ENCODE results near the gene RUNX1.

Gene RUNX1

GRCh38 chr21:34900376-34900775, 148.7 kb downstream of the RUNX1 start:
- DNase-seq = no peak

GRCh38 chr21:34899760-34900159, 149.3 kb downstream of the RUNX1 start:
- DNase-seq = no peak

- no peak for DNase-seq
Observed at GRCh38 chr21:34899302-34899701, 149.8 kb downstream of the RUNX1 start.

DNA sequence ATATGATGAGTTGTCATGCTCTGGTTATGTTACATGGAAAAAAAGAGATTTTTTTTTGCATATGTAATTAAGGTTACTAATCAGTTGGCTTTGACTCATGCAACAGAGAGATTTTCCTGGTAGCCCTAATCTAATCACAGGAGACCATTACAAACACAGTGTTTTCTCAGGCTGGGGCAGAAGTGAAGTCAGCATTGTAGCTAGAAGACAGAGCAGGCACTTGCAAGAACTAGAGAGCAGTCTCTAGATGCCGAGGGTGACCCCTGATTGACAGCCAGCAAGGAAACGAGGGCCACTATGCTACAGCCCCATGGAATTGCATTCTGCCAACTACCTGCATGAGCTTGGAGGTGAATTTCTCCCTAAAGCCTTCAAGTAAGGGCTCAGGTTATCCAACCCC, 151.3 kb downstream of the RUNX1 start:
- no peak for DNase-seq

GRCh38 chr21:34894401-34894800, 154.7 kb downstream of the RUNX1 start:
- no peak for DNase-seq

GRCh38 chr21:34892209-34892608, 156.9 kb downstream of the RUNX1 start:
- no peak for DNase-seq

DNA sequence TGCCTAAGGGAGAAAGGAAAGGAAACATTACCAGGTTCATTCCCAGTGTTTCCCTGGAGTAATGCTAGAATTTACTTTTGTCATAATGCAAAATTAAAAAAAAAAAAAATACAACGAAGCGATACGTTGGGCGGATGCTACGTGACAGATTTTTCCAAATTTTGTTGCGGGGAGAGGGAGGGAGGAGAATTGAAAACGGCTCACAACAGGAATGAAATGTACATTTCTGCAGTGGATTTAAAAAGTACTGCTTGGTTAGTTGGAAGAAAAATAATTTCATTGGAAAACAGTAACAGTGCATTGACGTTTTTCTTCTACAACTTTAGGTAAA, 157.5 kb downstream of the RUNX1 start:
- no peak for DNase-seq

GRCh38 chr21:34890724-34891612, 158.1 kb downstream of the RUNX1 start:
- DNase-seq = no peak

DNA sequence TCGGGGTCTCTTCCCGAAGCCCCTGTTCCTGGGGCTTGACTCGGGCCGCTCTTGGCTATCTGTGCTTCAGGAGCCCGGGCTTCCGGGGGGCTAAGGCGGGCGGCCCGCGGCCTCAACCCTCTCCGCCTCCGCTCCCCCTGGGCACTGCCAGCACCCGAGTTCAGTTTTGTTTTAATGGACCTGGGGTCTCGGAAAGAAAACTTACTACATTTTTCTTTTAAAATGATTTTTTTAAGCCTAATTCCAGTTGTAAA, 158.7 kb downstream of the RUNX1 start:
- no peak for DNase-seq

DNA sequence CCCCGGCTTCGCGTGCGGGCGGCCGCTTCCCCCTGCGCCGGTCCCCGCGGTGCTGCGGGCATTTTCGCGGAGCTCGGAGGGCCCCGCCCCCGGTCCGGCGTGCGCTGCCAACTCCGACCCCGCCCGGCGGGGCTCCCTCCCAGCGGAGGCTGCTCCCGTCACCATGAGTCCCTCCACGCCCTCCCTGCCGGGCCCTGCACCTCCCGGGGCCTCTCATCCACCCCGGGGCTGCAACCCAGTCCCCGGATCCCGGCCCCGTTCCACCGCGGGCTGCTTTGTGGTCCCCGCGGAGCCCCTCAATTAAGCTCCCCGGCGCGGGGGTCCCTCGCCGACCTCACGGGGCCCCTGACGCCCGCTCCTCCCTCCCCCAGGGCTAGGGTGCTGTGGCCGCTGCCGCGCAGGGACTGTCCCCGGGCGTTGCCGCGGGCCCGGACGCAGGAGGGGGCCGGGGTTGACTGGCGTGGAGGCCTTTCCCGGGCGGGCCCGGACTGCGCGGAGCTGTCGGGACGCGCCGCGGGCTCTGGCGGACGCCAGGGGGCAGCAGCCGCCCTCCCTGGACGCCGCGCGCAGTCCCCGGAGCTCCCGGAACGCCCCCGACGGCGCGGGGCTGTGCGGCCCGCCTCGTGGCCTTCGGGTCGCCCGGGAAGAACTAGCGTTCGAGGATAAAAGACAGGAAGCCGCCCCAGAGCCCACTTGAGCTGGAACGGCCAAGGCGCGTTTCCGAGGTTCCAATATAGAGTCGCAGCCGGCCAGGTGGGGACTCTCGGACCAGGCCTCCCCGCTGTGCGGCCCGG, 159.2 kb downstream of the RUNX1 start:
- peak in 11 of 51 donors; percentile 16 to 61 (median 24) for DNase-seq

DNA sequence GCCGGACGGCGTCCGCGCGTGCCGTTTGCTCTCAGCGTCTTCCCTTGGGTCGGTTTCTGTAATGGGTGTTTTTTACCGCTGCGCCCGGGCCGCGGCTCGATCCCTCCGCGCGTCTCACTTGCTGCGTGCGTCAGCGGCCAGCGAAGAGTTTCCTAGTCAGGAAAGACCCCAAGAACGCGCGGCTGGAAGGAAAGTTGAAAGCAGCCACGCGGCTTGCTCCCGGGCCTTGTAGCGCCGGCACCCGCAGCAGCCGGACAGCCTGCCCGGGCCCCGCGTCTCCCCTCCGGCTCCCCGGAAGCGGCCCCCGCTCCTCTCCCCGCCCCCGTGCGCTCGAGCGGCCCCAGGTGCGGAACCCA, 159.8 kb downstream of the RUNX1 start:
- DNase-seq = no peak

DNA sequence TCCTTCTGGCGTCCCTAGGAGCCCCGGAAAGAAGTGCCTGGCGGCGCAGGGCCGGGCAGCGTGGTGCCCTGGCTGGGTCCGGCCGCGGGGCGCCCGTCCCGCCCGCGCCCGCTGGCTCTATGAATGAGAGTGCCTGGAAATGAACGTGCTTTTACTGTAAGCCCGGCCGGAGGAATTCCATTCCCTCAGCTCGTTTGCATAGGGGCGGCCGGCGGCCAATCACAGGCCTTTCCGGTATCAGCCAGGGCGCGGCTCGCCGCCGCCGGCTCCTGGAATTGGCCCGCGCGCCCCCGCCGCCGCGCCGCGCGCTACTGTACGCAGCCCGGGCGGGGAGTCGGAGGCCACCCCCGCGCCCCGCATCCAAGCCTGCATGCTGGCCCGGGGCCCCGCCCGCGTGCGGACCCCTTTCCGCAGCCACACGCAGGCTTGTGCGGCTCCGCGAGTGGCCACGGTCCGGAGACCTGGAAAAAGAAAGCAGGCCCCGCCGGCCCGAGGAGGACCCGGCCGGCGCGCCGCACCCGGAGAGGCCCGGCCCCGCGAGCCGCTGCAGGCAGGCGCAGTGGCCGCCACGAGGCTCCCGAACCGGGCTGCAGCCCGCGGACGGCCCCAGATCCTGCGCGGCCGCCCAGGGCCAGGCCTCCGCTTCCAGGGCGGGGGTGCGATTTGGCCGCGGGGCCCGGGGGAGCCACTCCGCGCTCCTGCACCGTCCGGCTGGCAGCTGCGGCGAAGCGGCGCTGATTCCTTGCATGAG, 160.4 kb downstream of the RUNX1 start:
- DNase-seq = peak in 30 of 51 donors; percentile 23 to 67 (median 43)

- peak in 5 of 51 donors; percentile 23 to 77 (median 28) for DNase-seq
Observed at GRCh38 chr21:34887725-34888568, 161.2 kb downstream of the RUNX1 start.

DNA sequence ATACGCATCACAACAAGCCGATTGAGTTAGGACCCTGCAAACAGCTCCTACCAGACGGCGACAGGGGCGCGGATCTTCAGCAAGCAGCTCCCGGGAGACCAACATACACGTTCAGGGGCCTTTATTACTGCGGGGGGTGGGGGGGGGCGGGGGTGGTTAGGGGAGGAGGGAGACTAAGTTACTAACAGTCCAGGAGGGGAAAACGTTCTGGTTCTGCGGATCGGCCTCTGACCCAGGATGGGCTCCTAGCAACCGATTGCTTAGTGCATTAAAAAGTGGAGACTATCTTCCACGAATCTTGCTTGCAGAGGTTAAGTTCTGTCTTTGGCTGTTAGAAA, 162.0 kb downstream of the RUNX1 start:
- DNase-seq = no peak

DNA sequence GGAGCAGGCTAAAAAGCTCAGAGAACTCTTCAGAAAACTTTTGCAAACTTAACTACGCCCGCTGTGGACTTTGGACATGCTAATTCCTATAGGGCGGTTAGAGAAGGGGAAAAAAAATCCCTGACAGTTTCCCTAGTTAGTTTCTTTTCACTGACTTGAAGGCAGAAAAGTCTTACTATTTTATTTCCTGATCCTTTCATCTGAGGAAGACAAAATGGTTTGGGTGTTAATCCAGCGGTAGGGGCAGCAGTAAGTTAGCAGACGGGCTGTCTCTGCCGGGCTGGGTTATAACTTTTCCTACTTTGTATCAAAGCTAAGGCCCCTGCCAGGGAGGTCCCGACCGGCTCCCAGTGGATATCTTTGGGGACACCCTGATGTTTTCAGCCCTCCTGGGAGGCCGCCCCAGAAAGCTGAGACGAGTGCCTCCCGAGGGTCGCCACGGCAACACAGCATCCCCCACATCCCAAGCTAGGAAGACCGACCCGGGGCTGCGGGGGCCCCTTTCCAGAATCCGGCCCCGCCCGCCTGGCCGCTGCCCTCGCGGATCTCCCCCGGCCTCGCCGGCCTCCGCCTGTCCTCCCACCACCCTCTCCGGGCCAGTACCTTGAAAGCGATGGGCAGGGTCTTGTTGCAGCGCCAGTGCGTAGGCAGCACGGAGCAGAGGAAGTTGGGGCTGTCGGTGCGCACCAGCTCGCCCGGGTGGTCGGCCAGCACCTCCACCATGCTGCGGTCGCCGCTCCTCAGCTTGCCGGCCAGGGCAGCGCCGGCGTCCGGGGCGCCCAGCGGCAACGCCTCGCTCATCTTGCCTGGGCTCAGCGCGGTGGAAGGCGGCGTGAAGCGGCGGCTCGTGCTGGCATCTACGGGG, 162.6 kb downstream of the RUNX1 start:
- DNase-seq = no peak

- no peak for DNase-seq
Observed at GRCh38 chr21:34885626-34886239, 163.4 kb downstream of the RUNX1 start.

GRCh38 chr21:34885125-34885524, 164.0 kb downstream of the RUNX1 start:
- DNase-seq = no peak

DNA sequence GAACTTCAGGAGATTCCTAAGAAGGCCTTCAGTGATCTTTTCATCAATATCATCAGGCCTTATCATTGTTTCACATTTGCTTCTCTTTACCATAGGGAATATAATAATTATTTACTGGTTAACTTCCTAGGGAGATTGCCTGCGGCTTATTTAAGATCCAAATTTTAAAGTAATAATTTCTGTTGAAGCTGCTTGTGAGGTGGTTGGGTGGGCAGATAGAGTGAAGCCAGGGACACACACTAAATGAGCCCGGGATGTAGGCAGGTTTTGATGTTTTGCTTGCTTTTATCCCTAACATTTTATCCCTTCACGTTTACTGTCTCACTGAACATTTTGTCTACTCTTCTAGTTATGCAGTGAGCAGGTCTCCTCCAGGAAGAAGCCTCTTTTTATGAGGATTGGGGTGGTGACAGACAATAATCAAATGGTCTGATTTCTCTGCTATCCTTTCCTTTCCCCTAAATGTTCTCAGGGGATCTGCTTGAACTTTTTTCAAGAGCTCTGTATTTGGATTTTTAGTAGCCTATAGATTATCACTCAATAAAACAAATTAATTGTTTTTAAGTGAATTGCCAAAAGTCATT, 164.7 kb downstream of the RUNX1 start:
- DNase-seq = no peak

- DNase-seq = no peak
Observed at GRCh38 chr21:34883491-34884271, 165.4 kb downstream of the RUNX1 start.
